Endothelial cell of umbilical vein (primary cell): ENCODE results near the gene PAPLN. TPM values are rescaled to one million over a fixed set of nuclear protein-coding genes. Genes with fewer than 3 reads are reported as not detected.

Experiments used
- BruUV-seq: library from RNA; stranded (reverse); fragments of 400-500 nt; replicated peaks from 2 replicates; lab custom pipeline; 2021; lab: Mats Ljungman, UMichigan
- CTCF ChIA-PET: fragments of 300-600, 350-600 bp; sonication (Branson Sonifier 250); formaldehyde crosslinking; loops from one replicate; lab custom pipeline; 2021; ENCODE audit warnings: antibody characterized with exemption, inconsistent platforms; lab: Charles Lee
- POLR2A ChIA-PET: fragments of 300-600, 350-600 bp; sonication (Branson Sonifier 250); formaldehyde crosslinking; loops from one replicate; lab custom pipeline; 2021; ENCODE audit warnings: antibody characterized with exemption, inconsistent platforms; lab: Charles Lee
- DNase-seq: peaks from one replicate; pipeline ENCODE4 v3.0.0-alpha.2; 2011; ENCODE audit warnings: low read depth, low spot score
- FAIRE-seq: peaks from 2 replicates; lab custom pipeline; 2011; peaks lifted over from hg19 to GRCh38; lab: Jason Lieb, UNC
- H2AFZ ChIP-seq: 2 replicates; pipeline ENCODE4 v1.6.0; 2012; ENCODE audit warnings: low read depth, low read length, control low read depth, inconsistent platforms
- H3K27ac ChIP-seq: 2 replicates; pipeline ENCODE4 v1.5.1; 2011; ENCODE audit warnings: low read depth, mild to moderate bottlenecking, control low read depth, low read length, moderate library complexity; ENCODE audit not compliant: insufficient read depth
- H3K27me3 ChIP-seq, 2 experiments: 2 replicates each; pipeline versions ENCODE4 v1.6.0 to v1.6.1; 2011; ENCODE audit warnings: low read length in 2 of 2, mixed read lengths in 1 of 2; ENCODE audit not compliant: control insufficient read depth in 2 of 2, insufficient read depth in 2 of 2
- H3K36me3 ChIP-seq, 2 experiments: 2 replicates in 1 of 2; 3 replicates in 1 of 2; pipeline ENCODE4 v1.5.1; 2011; ENCODE audit warnings: low read length in 2 of 2, mild to moderate bottlenecking in 1 of 2, moderate library complexity in 1 of 2; ENCODE audit not compliant: control insufficient read depth in 2 of 2, insufficient read depth in 2 of 2; ENCODE audit errors: extremely low read depth in 1 of 2
- H3K4me1 ChIP-seq: 3 replicates; pipeline ENCODE4 v1.5.1; 2011; ENCODE audit warnings: mild to moderate bottlenecking, low read length; ENCODE audit not compliant: control insufficient read depth, insufficient read depth; ENCODE audit errors: extremely low read depth
- H3K4me2 ChIP-seq: 2 replicates; pipeline ENCODE4 v1.6.1; 2011; ENCODE audit warnings: low read length, control low read depth, mixed read lengths; ENCODE audit not compliant: insufficient read depth
- H3K4me3 ChIP-seq, 3 experiments: fragments of 200-600 bp in 1 of 3; sonication (generic), shearing (Covaris generic) in 1 of 3; replicated peaks in 1 of 3; 2 replicates each; pipeline ENCODE4 v1.5.1; 2011 to 2016; ENCODE audit warnings: control low read depth in 3 of 3, low read length in 3 of 3, mild to moderate bottlenecking in 2 of 3, inconsistent platforms in 1 of 3, low read depth in 1 of 3, moderate library complexity in 1 of 3; ENCODE audit not compliant: insufficient read depth in 1 of 3
- H3K79me2 ChIP-seq: 2 replicates; pipeline ENCODE4 v1.6.0; 2012; ENCODE audit warnings: low read length, inconsistent platforms; ENCODE audit not compliant: control insufficient read depth, insufficient read depth
- H3K9ac ChIP-seq: replicated peaks from 2 replicates; pipeline ENCODE3; 2011; ENCODE audit warnings: low read length, control low read depth; ENCODE audit not compliant: insufficient read depth; ENCODE audit errors: extremely low read depth
- H3K9me1 ChIP-seq: replicated peaks from 3 replicates; pipeline ENCODE4 v1.6.0; 2011; ENCODE audit warnings: mild to moderate bottlenecking, low read length; ENCODE audit not compliant: control insufficient read depth, insufficient read depth; ENCODE audit errors: extremely low read depth
- H3K9me3 ChIP-seq: replicated peaks from 2 replicates; pipeline ENCODE4 v1.5.1; 2012; ENCODE audit warnings: low read length, inconsistent platforms; ENCODE audit not compliant: control insufficient read depth, insufficient read depth
- H4K20me1 ChIP-seq: replicated peaks from 2 replicates; pipeline ENCODE3; 2011; ENCODE audit warnings: mild to moderate bottlenecking, low read length; ENCODE audit not compliant: control insufficient read depth, insufficient read depth; ENCODE audit errors: extremely low read depth
- CTCF ChIP-seq, 2 donors: IDR thresholded peaks; 1 replicate in 1 of 2; 2 replicates in 1 of 2; pipeline ENCODE4 v1.5.1; 2011; ENCODE audit warnings: low read length in 2 of 2, mild to moderate bottlenecking in 2 of 2, moderate library complexity in 2 of 2, control low read depth in 1 of 2, inconsistent platforms in 1 of 2, low read depth in 1 of 2; ENCODE audit not compliant: insufficient read depth in 1 of 2; ENCODE audit errors: extremely low read depth in 1 of 2
- EZH2 ChIP-seq: IDR thresholded peaks from 2 replicates; pipeline ENCODE4 v1.6.1; 2012; ENCODE audit warnings: borderline replicate concordance, low read depth, mild to moderate bottlenecking, moderate library complexity, low read length, inconsistent platforms; ENCODE audit not compliant: severe bottlenecking
- FOS ChIP-seq: IDR thresholded peaks from 2 replicates; pipeline ENCODE4 v1.6.1; 2011; ENCODE audit warnings: mild to moderate bottlenecking, low read length, moderate library complexity, borderline replicate concordance; ENCODE audit not compliant: insufficient read depth
- GATA2 ChIP-seq: IDR thresholded peaks from 2 replicates; pipeline ENCODE4 v1.7.0; 2011; ENCODE audit warnings: low read depth, mild to moderate bottlenecking, moderate library complexity, mixed read lengths, low read length; ENCODE audit not compliant: insufficient read length, insufficient read depth
- JUN ChIP-seq: IDR thresholded peaks from 2 replicates; pipeline ENCODE4 v1.6.1; 2011; ENCODE audit warnings: borderline replicate concordance, low read depth; ENCODE audit not compliant: insufficient read length, insufficient read depth
- MYC ChIP-seq: IDR thresholded peaks from one replicate; pipeline ENCODE4 v1.6.1; 2011; ENCODE audit warnings: mild to moderate bottlenecking, low read depth, low read length
- POLR2A ChIP-seq: IDR thresholded peaks from 2 replicates; pipeline ENCODE4 v1.6.1; 2012; ENCODE audit warnings: low read depth, mild to moderate bottlenecking, control low read depth, low read length
- POLR2AphosphoS5 ChIP-seq: IDR thresholded peaks from 2 replicates; pipeline ENCODE4 v1.6.1; 2012; ENCODE audit warnings: low read depth, mild to moderate bottlenecking, control low read depth, low read length, moderate library complexity; ENCODE audit not compliant: insufficient read depth
- dilution Hi-C: fragments of 300-500 bp; cut with MboI; formaldehyde crosslinking; loops from one replicate; pipeline ENCODE4 v1.15.0; 2019; ENCODE audit warnings: low sequenced_read_pairs; ENCODE audit not compliant: extremely low pct_ligation_motif_present
- intact Hi-C: fragments of 100-400 bp; cut with micrococcal nuclease; formaldehyde crosslinking; loops from one replicate; pipeline ENCODE4 v1.10.0; 2022
- polyA plus RNA-seq, 4 experiments: library from polyadenylated mRNA; depleted of rRNA in 3 of 4; stranded (reverse) in 3 of 4; unstranded in 1 of 4; fragments of >200 nt; gene quantifications; 2 replicates each; pipeline versions ENCODE4 v1.2.1 to v1.2.3, GENCODE V29; 2011 to 2012; ENCODE audit warnings: missing spikeins in 1 of 4
- total RNA-seq: library from RNA; stranded (reverse); gene quantifications from 2 replicates; pipeline ENCODE4 v1.2.3, GENCODE V29; 2021
- TF ChIP-seq, protein P1 (sequence below): IDR thresholded peaks from 2 replicates; pipeline ENCODE4 v1.6.1; 2011; ENCODE audit not compliant: insufficient read depth, insufficient read length

The PAPLN gene
- total and polyA plus RNA-seq, 2 donors (not counting 3 experiments of a cell fraction or from before 2014, with no cell fraction given) = 5.5 to 6.4 TPM

- no peaks in the 10 kb centered on the region for H3K9me1 ChIP-seq
- dilution Hi-C loops = no loop called here
- H4K20me1 ChIP-seq = no peaks in the 10 kb centered on the region
- no peak overlapping the region for H3K4me2 ChIP-seq
- no peaks in the 10 kb centered on the region for H3K79me2 ChIP-seq
- H3K4me3 ChIP-seq = no peak overlapping the region
- no TSS peak for BruUV-seq
- no peak overlapping the region for H2AFZ ChIP-seq
- intact Hi-C loops = no loop called here
- H3K9ac ChIP-seq = no peak overlapping the region
- TF ChIP-seq MYC = no peak
- TF ChIP-seq JUN = no peak
- no peak for TF ChIP-seq POLR2AphosphoS5
- TF ChIP-seq POLR2A = no peak
- TF ChIP-seq EZH2 = no peak
- TF ChIP-seq FOS = no peak
- TF ChIP-seq GATA2 = no peak
- TF ChIP-seq CTCF (IDR thresholded peaks at IDR 0.05; ENCODE audit: extremely low read depth in 1 of 2, insufficient read depth in 1 of 2, low read depth in 1 of 2, low read length in 2 of 2) = no peak
- TF ChIP-seq, protein P1, sequence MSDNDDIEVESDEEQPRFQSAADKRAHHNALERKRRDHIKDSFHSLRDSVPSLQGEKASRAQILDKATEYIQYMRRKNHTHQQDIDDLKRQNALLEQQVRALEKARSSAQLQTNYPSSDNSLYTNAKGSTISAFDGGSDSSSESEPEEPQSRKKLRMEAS = no peak
- H3K4me1 ChIP-seq = peaks cover under 1% of the 10 kb centered on the region
- H3K27me3 ChIP-seq = no peaks in the 10 kb centered on the region
- H3K36me3 ChIP-seq = no peaks in the 10 kb centered on the region
- ChIA-PET POLR2A (no interaction called here), CTCF (interaction anchor here (1.1 to 2.5 kb wide), 4 partner anchors 16 to 208 kb away, joined by 4 to 9 read pairs (median 6); no protein-coding TSS in a partner anchor)
- FAIRE-seq = no peak
- no peaks in the 10 kb centered on the region for H3K9me3 ChIP-seq
- DNase-seq = no peak
- H3K27ac ChIP-seq = no peak overlapping the region
Observed at GRCh38 chr14:73264080-73264884, 27.0 kb downstream of the PAPLN start.
